ENCODE measurements around the gene ELF2. TPM values are rescaled to one million over a fixed set of nuclear protein-coding genes. Genes with fewer than 3 reads are reported as not detected.

Gene ELF2
- total RNA-seq, 2 donors from 2014 or later = 47.6 to 53.9 TPM

DNA sequence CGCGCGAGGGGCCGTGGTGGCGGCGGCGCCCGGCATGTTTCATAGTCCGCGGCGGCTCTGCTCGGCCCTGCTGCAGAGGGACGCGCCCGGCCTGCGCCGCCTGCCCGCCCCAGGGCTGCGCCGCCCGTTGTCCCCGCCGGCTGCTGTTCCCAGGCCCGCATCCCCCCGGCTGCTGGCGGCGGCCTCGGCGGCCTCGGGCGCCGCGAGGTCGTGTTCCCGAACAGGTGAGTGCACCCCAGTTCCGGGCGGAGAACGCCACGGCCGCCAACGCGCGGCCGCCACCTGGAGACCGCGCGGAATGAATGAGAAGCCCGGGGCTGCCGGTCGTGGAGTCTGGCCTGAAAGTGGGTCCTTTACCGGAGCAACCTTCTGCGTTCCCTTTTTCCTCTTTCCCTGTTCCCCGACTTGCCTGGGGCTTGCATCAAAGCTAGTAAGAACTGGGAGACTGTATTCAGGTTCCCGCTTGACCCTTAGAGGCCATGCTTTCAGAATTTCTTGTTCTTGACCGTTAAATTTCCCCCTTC, 161.0 kb downstream of the ELF2 start:
- peak; percentile 73 for DNase-seq
- Histone ChIP-seq H3K9me3 (ENCODE audit: control insufficient read depth, low read length) (no peaks in the 10 kb centered on the region), H3K4me3 (ENCODE audit: low read length) (peak overlapping the region; percentile 86), H3K27ac (ENCODE audit: low read depth, low read length) (peak overlapping the region; percentile 99), H3K36me3 (ENCODE audit: control insufficient read depth, insufficient read depth, low read length) (no peaks in the 10 kb centered on the region), H3K27me3 (ENCODE audit: control insufficient read depth, insufficient read depth, low read length, poor library complexity, severe bottlenecking) (no peaks in the 10 kb centered on the region), H3K9ac (ENCODE audit: extremely low read depth, low read length, poor library complexity, severe bottlenecking) (peak overlapping the region; percentile 96), H3K4me1 (ENCODE audit: control insufficient read depth, insufficient read depth, low read length) (peaks cover 13% of the 10 kb centered on the region)
- Mint-ChIP-seq H3K27me3 (ENCODE audit: insufficient read depth) (no peaks in the 10 kb centered on the region), H3K4me1 (peaks cover 45% of the 10 kb centered on the region), H3K36me3 (ENCODE audit: low read depth) (peaks cover 2% of the 10 kb centered on the region), H3K27ac (peak overlapping the region; percentile 95), H3K9me3 (no peaks in the 10 kb centered on the region), H3K4me3 (peak overlapping the region; percentile 87)
- TF ChIP-seq, protein P1, sequence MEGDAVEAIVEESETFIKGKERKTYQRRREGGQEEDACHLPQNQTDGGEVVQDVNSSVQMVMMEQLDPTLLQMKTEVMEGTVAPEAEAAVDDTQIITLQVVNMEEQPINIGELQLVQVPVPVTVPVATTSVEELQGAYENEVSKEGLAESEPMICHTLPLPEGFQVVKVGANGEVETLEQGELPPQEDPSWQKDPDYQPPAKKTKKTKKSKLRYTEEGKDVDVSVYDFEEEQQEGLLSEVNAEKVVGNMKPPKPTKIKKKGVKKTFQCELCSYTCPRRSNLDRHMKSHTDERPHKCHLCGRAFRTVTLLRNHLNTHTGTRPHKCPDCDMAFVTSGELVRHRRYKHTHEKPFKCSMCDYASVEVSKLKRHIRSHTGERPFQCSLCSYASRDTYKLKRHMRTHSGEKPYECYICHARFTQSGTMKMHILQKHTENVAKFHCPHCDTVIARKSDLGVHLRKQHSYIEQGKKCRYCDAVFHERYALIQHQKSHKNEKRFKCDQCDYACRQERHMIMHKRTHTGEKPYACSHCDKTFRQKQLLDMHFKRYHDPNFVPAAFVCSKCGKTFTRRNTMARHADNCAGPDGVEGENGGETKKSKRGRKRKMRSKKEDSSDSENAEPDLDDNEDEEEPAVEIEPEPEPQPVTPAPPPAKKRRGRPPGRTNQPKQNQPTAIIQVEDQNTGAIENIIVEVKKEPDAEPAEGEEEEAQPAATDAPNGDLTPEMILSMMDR (conservative IDR thresholded peaks at IDR 0.05) = no peak
- WGBS, 2 experiments (ENCODE audit: insufficient coverage in 1 of 2, insufficient read length in 1 of 2) = 0% methylated on average over 27 to 55 of the region's 55 CpGs

DNA sequence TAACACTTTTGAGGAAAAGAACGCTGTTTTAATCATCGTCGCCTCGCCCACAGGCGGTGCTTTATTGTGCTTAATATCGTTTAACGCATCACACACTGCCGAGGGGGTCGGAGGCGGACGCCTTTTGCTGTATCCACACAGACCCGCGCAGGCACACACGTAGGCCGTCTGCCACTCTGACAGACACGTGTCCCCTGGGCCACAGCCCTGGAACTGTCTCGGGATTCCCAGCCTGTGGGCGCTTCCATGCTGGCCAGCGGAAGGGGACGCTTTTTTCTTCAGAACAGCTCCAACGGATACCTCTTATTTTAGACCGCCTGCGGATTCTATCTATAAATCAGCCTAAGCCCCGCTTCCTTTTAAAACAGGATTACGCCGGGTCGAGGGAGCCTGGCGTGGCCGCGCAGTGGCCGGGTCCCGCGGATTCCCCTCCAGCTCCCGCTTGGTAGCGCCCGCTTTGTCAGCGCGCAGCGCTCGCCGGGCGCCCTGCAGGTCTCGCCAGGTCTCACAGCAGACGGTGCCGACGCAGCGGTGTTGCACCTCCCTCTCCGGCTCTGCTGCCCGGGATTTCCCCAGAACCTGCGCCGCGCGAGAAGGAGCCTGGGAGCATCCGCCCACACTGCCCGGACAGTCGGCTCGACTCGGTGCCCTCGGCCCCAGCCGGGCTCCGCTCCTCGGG, 161.6 kb downstream of the ELF2 start, which contains the start of gene NOCT:
Gene NOCT (plus strand): TSS at position 513 of the 679 bp plus-strand sequence. CDS start 201 bp downstream, outside the sequence.
- H3K36me3 Mint-ChIP-seq (ENCODE audit: low read depth) = peaks cover 2% of the 10 kb centered on the region
- H3K4me1 Mint-ChIP-seq = peaks cover 43% of the 10 kb centered on the region
- peak within 1 kb of the TSS; percentile 100 for H3K27ac Mint-ChIP-seq
- Histone ChIP-seq H3K4me1 (ENCODE audit: control insufficient read depth, insufficient read depth, low read length) (peaks cover 13% of the 10 kb centered on the region), H3K9ac (ENCODE audit: extremely low read depth, low read length, poor library complexity, severe bottlenecking) (peak within 1 kb of the TSS; percentile 96), H3K9me3 (ENCODE audit: control insufficient read depth, low read length) (no peaks in the 10 kb centered on the region), H3K27ac (ENCODE audit: low read depth, low read length) (peak within 1 kb of the TSS; percentile 99), H3K36me3 (ENCODE audit: control insufficient read depth, insufficient read depth, low read length) (no peaks in the 10 kb centered on the region), H3K27me3 (ENCODE audit: control insufficient read depth, insufficient read depth, low read length, poor library complexity, severe bottlenecking) (no peaks in the 10 kb centered on the region), H3K4me3 (ENCODE audit: low read length) (peak within 1 kb of the TSS; percentile 86)
- H3K9me3 Mint-ChIP-seq = no peaks in the 10 kb centered on the region
- H3K27me3 Mint-ChIP-seq (ENCODE audit: insufficient read depth) = no peaks in the 10 kb centered on the region
- TF ChIP-seq, protein P1 (conservative IDR thresholded peaks at IDR 0.05) = peak; percentile 15
- 0 to 2% methylated on average over 31 to 62 of the region's 62 CpGs for WGBS, 2 experiments (ENCODE audit: insufficient coverage in 1 of 2, insufficient read length in 1 of 2)
- peak within 1 kb of the TSS; percentile 87 for H3K4me3 Mint-ChIP-seq
- DNase-seq = peak; percentile 93

GRCh38 chr4:139014371-139015268, 162.4 kb downstream of the ELF2 start:
- no peaks in the 10 kb centered on the region for H3K27me3 ChIP-seq (ENCODE audit: control insufficient read depth, insufficient read depth, low read length, poor library complexity, severe bottlenecking)
- Mint-ChIP-seq H3K9me3 (no peaks in the 10 kb centered on the region), H3K27me3 (ENCODE audit: insufficient read depth) (no peaks in the 10 kb centered on the region), H3K4me1 (peaks cover 38% of the 10 kb centered on the region), H3K4me3 (peak overlapping the region; percentile 87), H3K36me3 (ENCODE audit: low read depth) (peaks cover 2% of the 10 kb centered on the region), H3K27ac (peak overlapping the region; percentile 100)
- peak overlapping the region; percentile 99 for H3K27ac ChIP-seq (ENCODE audit: low read depth, low read length)
- no peaks in the 10 kb centered on the region for H3K9me3 ChIP-seq (ENCODE audit: control insufficient read depth, low read length)
- TF ChIP-seq, protein P1 (conservative IDR thresholded peaks at IDR 0.05) = no peak
- H3K4me3 ChIP-seq (ENCODE audit: low read length) = peak overlapping the region; percentile 86
- H3K36me3 ChIP-seq (ENCODE audit: control insufficient read depth, insufficient read depth, low read length) = no peaks in the 10 kb centered on the region
- DNase-seq = peak; percentile 57
- peak overlapping the region; percentile 96 for H3K9ac ChIP-seq (ENCODE audit: extremely low read depth, low read length, poor library complexity, severe bottlenecking)
- peaks cover 11% of the 10 kb centered on the region for H3K4me1 ChIP-seq (ENCODE audit: control insufficient read depth, insufficient read depth, low read length)
- WGBS, 2 experiments (ENCODE audit: insufficient coverage in 1 of 2, insufficient read length in 1 of 2) = 38 to 48% methylated on average over 8 to 9 of the region's 9 CpGs
